HepG2 (cell line): ENCODE data around the gene GADD45A. TPM values are rescaled to one million over a fixed set of nuclear protein-coding genes. Genes with fewer than 3 reads are reported as not detected.

Experiments
- CREB1 ChIP-seq, 2 experiments: fragments of 450-650 bp in 1 of 2; IDR thresholded peaks; 2 replicates each; pipeline ENCODE4 v1.6.1; 2016 to 2017; ENCODE audit warnings: control low read depth in 1 of 2, mild to moderate bottlenecking in 1 of 2, missing compliant biosample characterization in 1 of 2, missing genetic modification characterization in 1 of 2
- CREM ChIP-seq, 2 experiments: sonication (generic) in 1 of 2; formaldehyde crosslinking in 1 of 2; IDR thresholded peaks; 2 replicates each; pipeline versions ENCODE4 v1.4.0 to v1.6.1; 2016 to 2020; ENCODE audit warnings: antibody characterized with exemption in 1 of 2, mild to moderate bottlenecking in 1 of 2, missing genetic modification reagents in 1 of 2
- DR1 ChIP-seq: sonication (generic); formaldehyde crosslinking; IDR thresholded peaks from 2 replicates; pipeline ENCODE4 v1.8.0; 2021; ENCODE audit warnings: mild to moderate bottlenecking, missing genetic modification reagents, inconsistent platforms
- GPN1 ChIP-seq: sonication (generic); formaldehyde crosslinking; IDR thresholded peaks from 2 replicates; pipeline ENCODE4 v1.5.1; 2020; ENCODE audit warnings: missing genetic modification reagents, borderline replicate concordance
- MED1 ChIP-seq: sonication (generic); formaldehyde crosslinking; IDR thresholded peaks from 2 replicates; pipeline ENCODE4 v1.4.0; 2020; ENCODE audit warnings: missing genetic modification reagents
- MED13 ChIP-seq: sonication (generic); formaldehyde crosslinking; IDR thresholded peaks from 2 replicates; pipeline ENCODE4 v1.5.0; 2020; ENCODE audit warnings: missing genetic modification reagents
- NFYB ChIP-seq: sonication (generic); formaldehyde crosslinking; IDR thresholded peaks from 2 replicates; pipeline ENCODE4 v1.4.0; 2020; ENCODE audit warnings: missing genetic modification reagents
- RBM22 ChIP-seq: fragments of 200-400 bp; formaldehyde crosslinking; optimal IDR thresholded peaks from 2 replicates; pipeline ENCODE3; 2017; ENCODE audit warnings: mild to moderate bottlenecking, low read length, moderate library complexity
- SALL1 ChIP-seq: sonication (generic); formaldehyde crosslinking; IDR thresholded peaks from 2 replicates; pipeline ENCODE4 v1.8.0; 2022; ENCODE audit warnings: mild to moderate bottlenecking, missing genetic modification reagents
- TBP ChIP-seq: sonication (generic); formaldehyde crosslinking; IDR thresholded peaks from 2 replicates; pipeline ENCODE4 v1.5.0; 2020; ENCODE audit warnings: missing genetic modification reagents
- TP53 ChIP-seq: sonication (generic); formaldehyde crosslinking; conservative IDR thresholded peaks from 2 replicates; pipeline ENCODE4 v1.4.0; 2020; ENCODE audit warnings: missing genetic modification reagents
- YEATS4 ChIP-seq: sonication (generic); formaldehyde crosslinking; IDR thresholded peaks from 2 replicates; pipeline ENCODE4 v1.4.0; 2020; ENCODE audit warnings: missing genetic modification reagents, borderline replicate concordance
- ZBTB7B ChIP-seq: sonication (generic); formaldehyde crosslinking; IDR thresholded peaks from 2 replicates; pipeline ENCODE4 v1.4.0; 2020; ENCODE audit warnings: missing genetic modification reagents
- ZEB1 ChIP-seq: IDR thresholded peaks from 2 replicates; pipeline ENCODE4 v1.6.1; 2012; ENCODE audit warnings: mild to moderate bottlenecking, low read depth, inconsistent platforms; ENCODE audit not compliant: insufficient replicate concordance
- ZNF160 ChIP-seq: sonication (generic); formaldehyde crosslinking; IDR thresholded peaks from 2 replicates; pipeline ENCODE4 v1.8.0; 2022; ENCODE audit warnings: mild to moderate bottlenecking, inconsistent platforms, missing genetic modification reagents
- ZNF431 ChIP-seq: sonication (generic); formaldehyde crosslinking; IDR thresholded peaks from 2 replicates; pipeline ENCODE4 v1.9.0; 2022; ENCODE audit warnings: missing genetic modification reagents, low read depth, mild to moderate bottlenecking, borderline replicate concordance
- ZNF558 ChIP-seq: sonication (generic); formaldehyde crosslinking; IDR thresholded peaks from 2 replicates; pipeline ENCODE4 v1.9.0; 2022; ENCODE audit warnings: mild to moderate bottlenecking, missing genetic modification reagents, borderline replicate concordance
- polyA plus RNA-seq, 8 experiments: library from polyadenylated mRNA; depleted of rRNA in 3 of 8; stranded (reverse) in 7 of 8; unstranded in 1 of 8; fragments of >200 nt; fragmentation: Illumina TruSeq in 4 of 8; extraction: Trizol in 4 of 8; gene quantifications; 2 replicates each; pipeline versions ENCODE4 v1.2.1 to v1.2.3, GENCODE V29; 2011 to 2016; ENCODE audit warnings: low read depth in 4 of 8, missing spikeins in 1 of 8, mixed read lengths in 1 of 8; ENCODE audit not compliant: insufficient read depth in 1 of 8
- total RNA-seq, 5 experiments: library from RNA; depleted of rRNA; stranded (reverse); fragments of >200 nt; fragmentation: Illumina TruSeq; extraction: Trizol; gene quantifications; 2 replicates each; pipeline ENCODE4 v1.2.3, GENCODE V29; 2016; ENCODE audit warnings: low read depth in 1 of 5
- TF ChIP-seq, protein P1 (sequence below): sonication (generic); formaldehyde crosslinking; IDR thresholded peaks from 2 replicates; pipeline ENCODE4 v1.8.1; 2022; ENCODE audit warnings: low read depth, mild to moderate bottlenecking, missing genetic modification reagents
- TF ChIP-seq, protein P2 (sequence below): sonication (generic); formaldehyde crosslinking; IDR thresholded peaks from 2 replicates; pipeline ENCODE4 v1.8.1; 2023; ENCODE audit warnings: mild to moderate bottlenecking, moderate library complexity, missing genetic modification reagents
- TF ChIP-seq, protein P3 (sequence below): sonication (generic); formaldehyde crosslinking; IDR thresholded peaks from 2 replicates; pipeline ENCODE4 v1.5.0; 2020; ENCODE audit warnings: missing genetic modification reagents
- TF ChIP-seq, protein P4 (sequence below): sonication (generic); formaldehyde crosslinking; IDR thresholded peaks from 2 replicates; pipeline ENCODE4 v1.9.0; 2022; ENCODE audit warnings: low read depth, missing genetic modification reagents
- TF ChIP-seq, protein P5 (sequence below): sonication (generic); formaldehyde crosslinking; IDR thresholded peaks from 2 replicates; pipeline ENCODE4 v1.8.0; 2022; ENCODE audit warnings: missing genetic modification reagents, mild to moderate bottlenecking, borderline replicate concordance

GADD45A gene
- total and polyA plus RNA-seq, 2 of the 13 experiments (the other 11 are each of a cell fraction or from before 2014, with no cell fraction given), result 33.2 to 46.2 TPM

DNA sequence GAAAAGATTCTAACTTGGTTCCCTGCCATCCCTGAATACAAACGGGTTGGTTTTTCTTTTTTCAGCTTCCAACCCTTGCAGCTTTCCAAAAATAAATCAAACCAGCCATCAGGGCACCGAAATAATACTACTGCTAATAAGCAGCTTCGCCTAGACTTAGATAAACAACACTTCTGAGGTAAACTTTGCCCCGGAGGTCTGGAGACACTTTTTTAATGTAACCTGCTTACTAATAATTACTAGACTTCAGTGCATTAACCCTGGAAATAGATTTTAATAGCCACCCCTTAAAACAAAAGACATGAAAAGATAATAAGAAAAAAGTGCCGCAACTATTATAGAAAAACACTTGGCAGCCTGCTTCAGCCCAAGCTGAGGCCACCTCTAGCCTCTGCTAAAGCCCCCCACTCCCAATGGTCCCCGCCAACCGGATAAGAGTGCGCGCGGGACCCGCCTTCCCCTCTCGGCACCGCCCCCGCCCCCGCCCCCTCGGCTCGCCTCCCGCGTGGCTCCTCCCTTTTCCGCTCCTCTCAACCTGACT is 405 bp upstream of the GADD45A start (continued):
- TF ChIP-seq, protein P1, sequence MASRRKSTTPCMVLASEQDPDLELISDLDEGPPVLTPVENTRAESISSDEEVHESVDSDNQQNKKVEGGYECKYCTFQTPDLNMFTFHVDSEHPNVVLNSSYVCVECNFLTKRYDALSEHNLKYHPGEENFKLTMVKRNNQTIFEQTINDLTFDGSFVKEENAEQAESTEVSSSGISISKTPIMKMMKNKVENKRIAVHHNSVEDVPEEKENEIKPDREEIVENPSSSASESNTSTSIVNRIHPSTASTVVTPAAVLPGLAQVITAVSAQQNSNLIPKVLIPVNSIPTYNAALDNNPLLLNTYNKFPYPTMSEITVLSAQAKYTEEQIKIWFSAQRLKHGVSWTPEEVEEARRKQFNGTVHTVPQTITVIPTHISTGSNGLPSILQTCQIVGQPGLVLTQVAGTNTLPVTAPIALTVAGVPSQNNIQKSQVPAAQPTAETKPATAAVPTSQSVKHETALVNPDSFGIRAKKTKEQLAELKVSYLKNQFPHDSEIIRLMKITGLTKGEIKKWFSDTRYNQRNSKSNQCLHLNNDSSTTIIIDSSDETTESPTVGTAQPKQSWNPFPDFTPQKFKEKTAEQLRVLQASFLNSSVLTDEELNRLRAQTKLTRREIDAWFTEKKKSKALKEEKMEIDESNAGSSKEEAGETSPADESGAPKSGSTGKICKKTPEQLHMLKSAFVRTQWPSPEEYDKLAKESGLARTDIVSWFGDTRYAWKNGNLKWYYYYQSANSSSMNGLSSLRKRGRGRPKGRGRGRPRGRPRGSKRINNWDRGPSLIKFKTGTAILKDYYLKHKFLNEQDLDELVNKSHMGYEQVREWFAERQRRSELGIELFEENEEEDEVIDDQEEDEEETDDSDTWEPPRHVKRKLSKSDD (CRISPR knock-in tag), result no peak
- TF ChIP-seq, protein P2, sequence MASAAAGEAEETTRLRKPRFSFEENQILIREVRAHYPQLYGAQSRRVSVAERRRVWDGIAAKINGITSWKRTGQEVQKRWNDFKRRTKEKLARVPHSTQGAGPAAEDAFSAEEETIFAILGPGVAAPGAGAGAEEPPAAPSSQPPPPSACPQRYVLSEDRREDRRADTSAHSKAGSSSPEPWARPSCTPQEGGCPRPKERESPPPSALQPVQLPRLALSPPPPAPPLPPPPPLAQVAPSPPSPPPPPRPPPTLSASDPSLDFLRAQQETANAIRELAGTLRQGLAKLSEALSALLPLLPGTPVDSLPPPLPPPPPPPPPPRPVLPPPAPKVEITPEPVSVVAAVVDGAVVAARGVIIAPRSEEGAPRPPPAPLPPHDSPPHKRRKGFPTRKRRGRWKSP (CRISPR knock-in tag), result 0 out of 2 replicates have a peak, but pooled peaks have one; percentile 33
- TF ChIP-seq ZNF160 (CRISPR knock-in tag) (0 out of 2 replicates have a peak, but pooled peaks have one; percentile 11), RBM22 (no peak), CREM (IDR thresholded peaks at IDR 0.05) (no peak), CREM (CRISPR knock-in tag; IDR thresholded peaks at IDR 0.05) (no peak), GPN1 (no peak), NFYB (CRISPR knock-in tag) (no peak), ZBTB7B (peak; percentile 46; the same call in 1 of the 2 replicates), SALL1 (CRISPR knock-in tag) (no peak), ZNF558 (CRISPR knock-in tag) (peak; percentile 91; the same call in 1 of the 2 replicates), CREB1 (IDR thresholded peaks at IDR 0.05) (no peak), CREB1 (CRISPR knock-in tag; IDR thresholded peaks at IDR 0.05) (no peak; the same call in 1 of the 2 replicates), ZNF431 (CRISPR knock-in tag) (no peak), TP53 (CRISPR knock-in tag) (no peak), DR1 (CRISPR knock-in tag) (no peak), YEATS4 (CRISPR knock-in tag) (peak; percentile 2; the same call in 1 of the 2 replicates), MED1 (CRISPR knock-in tag) (0 out of 2 replicates have a peak, but pooled peaks have one; percentile 14), MED13 (CRISPR knock-in tag) (no peak), TBP (CRISPR knock-in tag) (no peak), ZEB1 (no peak)
- TF ChIP-seq, protein P3, sequence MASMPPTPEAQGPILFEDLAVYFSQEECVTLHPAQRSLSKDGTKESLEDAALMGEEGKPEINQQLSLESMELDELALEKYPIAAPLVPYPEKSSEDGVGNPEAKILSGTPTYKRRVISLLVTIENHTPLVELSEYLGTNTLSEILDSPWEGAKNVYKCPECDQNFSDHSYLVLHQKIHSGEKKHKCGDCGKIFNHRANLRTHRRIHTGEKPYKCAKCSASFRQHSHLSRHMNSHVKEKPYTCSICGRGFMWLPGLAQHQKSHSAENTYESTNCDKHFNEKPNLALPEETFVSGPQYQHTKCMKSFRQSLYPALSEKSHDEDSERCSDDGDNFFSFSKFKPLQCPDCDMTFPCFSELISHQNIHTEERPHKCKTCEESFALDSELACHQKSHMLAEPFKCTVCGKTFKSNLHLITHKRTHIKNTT (CRISPR knock-in tag), result no peak
- TF ChIP-seq, protein P4, sequence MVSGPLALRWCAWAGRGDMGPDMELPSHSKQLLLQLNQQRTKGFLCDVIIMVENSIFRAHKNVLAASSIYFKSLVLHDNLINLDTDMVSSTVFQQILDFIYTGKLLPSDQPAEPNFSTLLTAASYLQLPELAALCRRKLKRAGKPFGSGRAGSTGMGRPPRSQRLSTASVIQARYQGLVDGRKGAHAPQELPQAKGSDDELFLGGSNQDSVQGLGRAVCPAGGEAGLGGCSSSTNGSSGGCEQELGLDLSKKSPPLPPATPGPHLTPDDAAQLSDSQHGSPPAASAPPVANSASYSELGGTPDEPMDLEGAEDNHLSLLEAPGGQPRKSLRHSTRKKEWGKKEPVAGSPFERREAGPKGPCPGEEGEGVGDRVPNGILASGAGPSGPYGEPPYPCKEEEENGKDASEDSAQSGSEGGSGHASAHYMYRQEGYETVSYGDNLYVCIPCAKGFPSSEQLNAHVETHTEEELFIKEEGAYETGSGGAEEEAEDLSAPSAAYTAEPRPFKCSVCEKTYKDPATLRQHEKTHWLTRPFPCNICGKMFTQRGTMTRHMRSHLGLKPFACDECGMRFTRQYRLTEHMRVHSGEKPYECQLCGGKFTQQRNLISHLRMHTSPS (CRISPR knock-in tag), result no peak
- TF ChIP-seq, protein P5, sequence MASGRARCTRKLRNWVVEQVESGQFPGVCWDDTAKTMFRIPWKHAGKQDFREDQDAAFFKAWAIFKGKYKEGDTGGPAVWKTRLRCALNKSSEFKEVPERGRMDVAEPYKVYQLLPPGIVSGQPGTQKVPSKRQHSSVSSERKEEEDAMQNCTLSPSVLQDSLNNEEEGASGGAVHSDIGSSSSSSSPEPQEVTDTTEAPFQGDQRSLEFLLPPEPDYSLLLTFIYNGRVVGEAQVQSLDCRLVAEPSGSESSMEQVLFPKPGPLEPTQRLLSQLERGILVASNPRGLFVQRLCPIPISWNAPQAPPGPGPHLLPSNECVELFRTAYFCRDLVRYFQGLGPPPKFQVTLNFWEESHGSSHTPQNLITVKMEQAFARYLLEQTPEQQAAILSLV, result no peak
